ENCODE measurements around the gene OPN1LW. TPM values are rescaled to one million over a fixed set of nuclear protein-coding genes. Genes with fewer than 3 reads are reported as not detected.
"Not testable (repeated sequence)": the region's sequence is repeated elsewhere in the genome, so short reads cannot be mapped to it uniquely, and the experiment has no call there.

OPN1LW gene
- total RNA-seq, 1 donor from 2014 or later: not detected

- DNase-seq (ENCODE audit: low spot score): no peak
- intact Hi-C loops (cut with DNase I): no loop called here
Observed at GRCh38 chrX:154126101-154126500, 17.9 kb upstream of the OPN1LW start.

GRCh38 chrX:154131955-154132354 is 12.1 kb upstream of the OPN1LW start:
- intact Hi-C loops (cut with DNase I): no loop called here

GRCh38 chrX:154132366-154132765 is 11.7 kb upstream of the OPN1LW start:
- peak; percentile 64 for DNase-seq (ENCODE audit: low spot score)
- intact Hi-C loops (cut with DNase I): no loop called here

More at GRCh38 chrX:154131955-154132354, 12.1 kb upstream of the OPN1LW start:
- peak; percentile 19 for DNase-seq (ENCODE audit: low spot score)

GRCh38 chrX:154135458-154136229 is 8.4 kb upstream of the OPN1LW start:
- peak; percentile 20 for DNase-seq (ENCODE audit: low spot score)
- intact Hi-C loops (cut with DNase I): no loop called here

- intact Hi-C loops (cut with DNase I): no loop called here
- DNase-seq (ENCODE audit: low spot score): peak; percentile 78
Observed at GRCh38 chrX:154136627-154137161, 7.3 kb upstream of the OPN1LW start.

GRCh38 chrX:154138857-154139256 is 5.2 kb upstream of the OPN1LW start:
- DNase-seq (ENCODE audit: low spot score): peak; percentile 55
- intact Hi-C loops (cut with DNase I): no loop called here

GRCh38 chrX:154140206-154140605 is 3.8 kb upstream of the OPN1LW start:
- DNase-seq (ENCODE audit: low spot score): peak; percentile 65
- intact Hi-C loops (cut with DNase I): no loop called here

- DNase-seq (ENCODE audit: low spot score): peak; percentile 43
- intact Hi-C loops (cut with DNase I): no loop called here
Observed at GRCh38 chrX:154140742-154141141, 3.3 kb upstream of the OPN1LW start.

GRCh38 chrX:154142386-154142785 is 1.7 kb upstream of the OPN1LW start:
- intact Hi-C loops (cut with DNase I): no loop called here
- peak; percentile 31 for DNase-seq (ENCODE audit: low spot score)

- DNase-seq (ENCODE audit: low spot score): peak; percentile 58
- intact Hi-C loops (cut with DNase I): no loop called here
Observed at GRCh38 chrX:154142950-154143745, 895 bp upstream of the OPN1LW start.

- intact Hi-C loops (cut with DNase I); DNase-seq (ENCODE audit: low spot score): not testable (repeated sequence)
Observed at GRCh38 chrX:154151030-154151429, 7.0 kb downstream of the OPN1LW start.

- DNase-seq (ENCODE audit: low spot score): not testable (repeated sequence)
Observed at GRCh38 chrX:154156221-154156620, 12.2 kb downstream of the OPN1LW start.

GRCh38 chrX:154157207-154157606 is 13.2 kb downstream of the OPN1LW start:
- DNase-seq (ENCODE audit: low spot score): not testable (repeated sequence)

More at GRCh38 chrX:154156221-154156620, 12.2 kb downstream of the OPN1LW start:
- intact Hi-C loops (cut with DNase I): not testable (repeated sequence)

GRCh38 chrX:154159345-154159744 is 15.3 kb downstream of the OPN1LW start:
- DNase-seq (ENCODE audit: low spot score); intact Hi-C loops (cut with DNase I): not testable (repeated sequence)

More at GRCh38 chrX:154157207-154157606, 13.2 kb downstream of the OPN1LW start:
- intact Hi-C loops (cut with DNase I): not testable (repeated sequence)

GRCh38 chrX:154164902-154165301 is 20.9 kb downstream of the OPN1LW start:
- DNase-seq (ENCODE audit: low spot score); intact Hi-C loops (cut with DNase I): not testable (repeated sequence)

GRCh38 chrX:154168384-154168783 is 24.3 kb downstream of the OPN1LW start:
- intact Hi-C loops (cut with DNase I); DNase-seq (ENCODE audit: low spot score): not testable (repeated sequence)

- DNase-seq (ENCODE audit: low spot score): not testable (repeated sequence)
Observed at GRCh38 chrX:154172535-154172943, 28.5 kb downstream of the OPN1LW start.

GRCh38 chrX:154174356-154174755 is 30.3 kb downstream of the OPN1LW start:
- intact Hi-C loops (cut with DNase I); DNase-seq (ENCODE audit: low spot score): not testable (repeated sequence)

More at GRCh38 chrX:154172535-154172943, 28.5 kb downstream of the OPN1LW start:
- intact Hi-C loops (cut with DNase I): not testable (repeated sequence)

GRCh38 chrX:154182296-154182695 is 38.3 kb downstream of the OPN1LW start, which contains the start of gene OPN1MW:
TSS of gene OPN1MW (plus strand) at chrX:154182596. CDS start at chrX:154182678, 82 bp downstream.
- DNase-seq (ENCODE audit: low spot score); intact Hi-C loops (cut with DNase I): not testable (repeated sequence)

- DNase-seq (ENCODE audit: low spot score); intact Hi-C loops (cut with DNase I): not testable (repeated sequence)
Observed at GRCh38 chrX:154183794-154184193, 39.8 kb downstream of the OPN1LW start.

Data from cardiac septum (tissue), 1 donor.